ENCODE measurements around the gene OR52B2. TPM values are rescaled to one million over a fixed set of nuclear protein-coding genes. Genes with fewer than 3 reads are reported as not detected.

OR52B2 gene
- total RNA-seq, 4 donors from 2014 or later: 0.51 TPM; not detected in 3

GRCh38 chr11:6152126-6152525, 18.0 kb downstream of the OR52B2 start:
- no peak for TF ChIP-seq CTCF (IDR thresholded peaks at IDR 0.05; ENCODE audit: low read depth)

DNA sequence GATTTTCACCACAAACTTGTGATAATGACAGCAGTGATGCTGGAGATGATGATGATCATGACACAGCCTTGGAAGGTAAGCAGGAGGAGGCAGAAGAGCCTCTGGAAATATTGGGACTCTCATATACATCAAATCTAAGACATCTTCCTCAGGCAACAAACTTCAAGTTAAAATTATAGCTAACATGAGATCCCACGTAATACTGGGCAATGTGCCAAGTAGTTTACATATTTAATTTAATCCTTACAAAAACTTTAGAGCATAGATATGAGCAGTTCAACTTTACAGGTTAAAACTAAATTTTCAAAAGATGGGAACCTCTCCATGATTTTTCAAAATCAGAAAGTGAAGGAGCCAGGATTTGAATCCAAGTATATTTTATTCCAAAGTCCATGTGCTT, 19.0 kb downstream of the OR52B2 start:
- no peak for TF ChIP-seq CTCF (IDR thresholded peaks at IDR 0.05; ENCODE audit: low read depth)

- no peak for TF ChIP-seq CTCF (IDR thresholded peaks at IDR 0.05; ENCODE audit: low read depth)
These were observed 27.2 kb downstream of the OR52B2 start for GRCh38 chr11:6142936-6143335.

- TF ChIP-seq CTCF (IDR thresholded peaks at IDR 0.05; ENCODE audit: low read depth): no peak
These were observed 37.7 kb downstream of the OR52B2 start for GRCh38 chr11:6132431-6132830.

DNA sequence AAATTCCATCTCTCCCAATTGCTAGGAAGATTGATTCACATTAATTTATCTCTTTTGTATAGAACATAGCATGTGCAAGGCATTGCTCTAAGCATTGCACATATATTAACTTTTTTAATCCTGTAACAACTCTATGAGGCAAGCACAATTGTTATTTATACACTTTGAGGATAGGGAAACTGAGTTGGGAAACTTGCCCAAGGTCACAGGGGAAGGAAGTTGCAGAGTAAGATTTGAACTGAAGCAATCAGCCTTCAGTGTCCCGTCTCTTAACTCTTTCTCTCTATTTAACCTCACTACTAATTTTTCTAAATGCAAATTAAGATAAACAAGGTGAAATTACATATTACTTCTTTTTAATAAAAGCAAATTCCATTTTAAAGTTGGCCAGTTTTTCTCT, 40.5 kb downstream of the OR52B2 start:
- TF ChIP-seq CTCF (IDR thresholded peaks at IDR 0.05; ENCODE audit: low read depth): no peak

DNA sequence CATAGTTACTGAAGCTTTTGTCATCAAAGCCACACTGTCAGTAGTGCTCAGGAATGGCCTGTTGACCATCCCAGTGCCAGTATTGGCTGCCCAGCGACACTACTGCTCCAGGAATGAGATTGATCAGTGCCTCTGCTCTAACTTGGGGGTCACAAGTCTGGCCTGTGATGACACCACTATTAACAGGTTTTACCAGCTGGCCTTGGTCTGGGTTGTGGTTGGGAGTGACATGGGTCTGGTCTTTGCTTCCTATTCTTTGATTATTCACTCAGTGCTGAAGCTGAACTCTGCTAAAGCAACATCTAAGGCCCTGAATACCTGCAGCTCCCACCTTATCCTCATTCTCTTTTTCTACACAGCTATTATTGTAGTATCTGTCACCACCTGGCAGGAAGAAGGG, 41.1 kb downstream of the OR52B2 start:
- no peak for TF ChIP-seq CTCF (IDR thresholded peaks at IDR 0.05; ENCODE audit: low read depth)

DNA sequence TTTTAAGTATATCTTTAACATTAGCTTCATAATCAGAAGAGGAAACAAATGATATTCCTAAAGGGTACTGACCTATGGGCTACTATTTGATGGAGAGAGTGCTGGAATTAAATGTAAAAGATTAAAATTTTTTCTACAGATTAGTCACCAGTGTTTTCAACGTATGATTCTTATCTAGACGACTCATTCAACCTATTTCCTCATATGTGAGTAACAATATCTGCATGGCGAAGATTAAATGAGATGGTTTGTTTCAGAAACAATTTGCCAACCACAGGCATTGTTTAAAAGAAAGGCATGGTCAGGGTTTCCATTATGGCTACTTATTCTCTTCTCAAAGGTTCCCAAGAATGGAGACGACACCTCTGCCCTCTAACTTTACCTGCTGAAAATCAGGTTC, 42.2 kb downstream of the OR52B2 start:
- no peak for TF ChIP-seq CTCF (IDR thresholded peaks at IDR 0.05; ENCODE audit: low read depth)

All from subcutaneous adipose tissue (tissue), 4 donors.